NCI-H187 treated with DMSO at 0.1 percent for 48 hours (cell line): ENCODE data around the gene PLLP.

Experiments used
- DNase-seq: peaks from one replicate; lab custom pipeline; 2025; lab: John Stamatoyannopoulos, UW

Gene PLLP

GRCh38 chr16:57225978-57226377, 58.5 kb downstream of the PLLP start:
- DNase-seq = no peak

- DNase-seq = no peak
These were observed 59.7 kb downstream of the PLLP start for GRCh38 chr16:57224651-57225335.

GRCh38 chr16:57223057-57223456, 61.4 kb downstream of the PLLP start:
- DNase-seq = no peak

GRCh38 chr16:57216968-57217367, 67.5 kb downstream of the PLLP start:
- DNase-seq = no peak

GRCh38 chr16:57213462-57213861, 71.0 kb downstream of the PLLP start:
- no peak for DNase-seq

GRCh38 chr16:57209780-57210179, 74.7 kb downstream of the PLLP start:
- DNase-seq = no peak

- DNase-seq = no peak
These were observed 75.5 kb downstream of the PLLP start for GRCh38 chr16:57208926-57209325.
